LNCaP clone FGC (cell line): ENCODE measurements around the gene FYN.

ENCODE experiments used
- DNase-seq: peaks from one replicate; pipeline ENCODE4 v3.0.0-alpha.2; 2011; ENCODE audit warnings: low read depth
- H3K4me3 ChIP-seq: 2 replicates; pipeline ENCODE4 v1.5.1; 2011; ENCODE audit warnings: mild to moderate bottlenecking, low read depth, low read length, control low read depth
- TF ChIP-seq, protein P1 (sequence below): IDR thresholded peaks from 2 replicates; pipeline ENCODE4 v1.5.1; 2012; ENCODE audit warnings: mild to moderate bottlenecking; ENCODE audit not compliant: control insufficient read depth, insufficient read depth; ENCODE audit errors: extremely low read depth

Gene FYN

DNA sequence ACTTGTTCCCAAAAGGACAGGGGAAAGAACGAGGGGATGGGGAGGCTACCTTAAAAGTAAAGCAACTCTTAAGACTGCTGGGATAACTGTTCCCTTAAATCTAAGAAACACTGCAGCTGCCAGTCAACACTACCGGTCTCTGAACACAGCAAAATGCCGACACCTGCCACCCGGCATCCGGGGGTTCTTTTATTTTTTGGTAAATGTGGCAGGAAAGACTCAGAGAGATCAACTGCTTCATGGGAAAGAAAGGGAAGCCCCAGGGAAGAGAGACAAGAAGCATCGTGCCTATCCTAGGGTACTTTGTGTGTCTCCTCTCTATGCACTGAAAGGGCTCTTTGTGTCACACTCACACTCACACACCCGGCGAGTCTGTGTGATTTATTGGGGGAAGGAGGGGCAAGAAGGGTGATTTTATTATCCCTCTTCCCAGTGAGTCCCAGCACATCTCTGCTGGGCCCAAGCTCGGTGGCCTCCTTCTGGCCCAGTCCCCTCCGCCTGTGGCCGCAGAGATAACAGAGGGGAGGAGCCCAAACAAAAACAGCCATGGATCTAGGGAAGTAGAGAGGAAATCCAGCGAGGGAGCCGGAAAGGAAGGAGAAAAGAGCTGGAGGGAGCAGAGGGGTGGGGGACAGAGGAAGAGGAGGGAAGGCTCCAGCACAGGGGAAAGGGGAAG is 1.4 kb downstream of the FYN start:
- no peak for DNase-seq
- TF ChIP-seq, protein P1, sequence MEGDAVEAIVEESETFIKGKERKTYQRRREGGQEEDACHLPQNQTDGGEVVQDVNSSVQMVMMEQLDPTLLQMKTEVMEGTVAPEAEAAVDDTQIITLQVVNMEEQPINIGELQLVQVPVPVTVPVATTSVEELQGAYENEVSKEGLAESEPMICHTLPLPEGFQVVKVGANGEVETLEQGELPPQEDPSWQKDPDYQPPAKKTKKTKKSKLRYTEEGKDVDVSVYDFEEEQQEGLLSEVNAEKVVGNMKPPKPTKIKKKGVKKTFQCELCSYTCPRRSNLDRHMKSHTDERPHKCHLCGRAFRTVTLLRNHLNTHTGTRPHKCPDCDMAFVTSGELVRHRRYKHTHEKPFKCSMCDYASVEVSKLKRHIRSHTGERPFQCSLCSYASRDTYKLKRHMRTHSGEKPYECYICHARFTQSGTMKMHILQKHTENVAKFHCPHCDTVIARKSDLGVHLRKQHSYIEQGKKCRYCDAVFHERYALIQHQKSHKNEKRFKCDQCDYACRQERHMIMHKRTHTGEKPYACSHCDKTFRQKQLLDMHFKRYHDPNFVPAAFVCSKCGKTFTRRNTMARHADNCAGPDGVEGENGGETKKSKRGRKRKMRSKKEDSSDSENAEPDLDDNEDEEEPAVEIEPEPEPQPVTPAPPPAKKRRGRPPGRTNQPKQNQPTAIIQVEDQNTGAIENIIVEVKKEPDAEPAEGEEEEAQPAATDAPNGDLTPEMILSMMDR = no peak
- no peak overlapping the region for H3K4me3 ChIP-seq

DNA sequence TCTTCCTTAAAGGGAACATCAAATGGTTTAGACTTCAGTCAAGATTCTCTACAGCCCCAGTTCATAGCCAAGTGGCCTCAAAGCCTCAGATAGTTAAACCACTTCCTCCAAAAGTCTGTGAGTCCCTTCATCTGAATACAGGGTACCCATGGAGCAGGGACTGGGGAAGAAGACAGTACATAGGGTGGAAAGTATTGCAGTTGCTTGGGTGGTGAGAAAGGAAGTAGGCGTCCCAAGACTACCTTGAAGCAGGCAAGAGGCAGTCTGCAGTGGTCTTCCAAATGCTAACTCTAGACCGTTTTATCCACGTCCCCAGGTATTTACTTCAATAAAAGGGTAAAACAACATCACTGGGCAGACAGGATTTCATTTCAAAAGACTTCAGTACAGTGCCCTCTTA is 2.0 kb downstream of the FYN start:
- TF ChIP-seq, protein P1 = no peak
- H3K4me3 ChIP-seq = no peak overlapping the region
- DNase-seq = no peak

DNA sequence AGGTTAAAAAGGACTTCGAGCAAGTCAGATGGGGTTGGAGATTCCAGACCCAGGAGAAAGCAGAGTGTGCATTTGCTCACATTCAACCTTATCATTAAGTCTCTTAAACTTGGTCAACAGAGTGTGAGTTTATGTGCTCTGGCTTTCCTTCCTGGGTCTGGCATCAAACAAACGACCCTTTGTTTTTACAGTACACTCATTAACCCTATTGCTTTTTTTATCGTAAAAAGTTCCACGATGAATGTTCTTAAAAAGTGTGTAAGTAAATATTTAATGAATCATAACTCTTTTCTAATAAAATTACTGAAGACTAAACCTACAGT is 2.5 kb downstream of the FYN start:
- DNase-seq = no peak
- H3K4me3 ChIP-seq = no peak overlapping the region
- TF ChIP-seq, protein P1 = no peak

DNA sequence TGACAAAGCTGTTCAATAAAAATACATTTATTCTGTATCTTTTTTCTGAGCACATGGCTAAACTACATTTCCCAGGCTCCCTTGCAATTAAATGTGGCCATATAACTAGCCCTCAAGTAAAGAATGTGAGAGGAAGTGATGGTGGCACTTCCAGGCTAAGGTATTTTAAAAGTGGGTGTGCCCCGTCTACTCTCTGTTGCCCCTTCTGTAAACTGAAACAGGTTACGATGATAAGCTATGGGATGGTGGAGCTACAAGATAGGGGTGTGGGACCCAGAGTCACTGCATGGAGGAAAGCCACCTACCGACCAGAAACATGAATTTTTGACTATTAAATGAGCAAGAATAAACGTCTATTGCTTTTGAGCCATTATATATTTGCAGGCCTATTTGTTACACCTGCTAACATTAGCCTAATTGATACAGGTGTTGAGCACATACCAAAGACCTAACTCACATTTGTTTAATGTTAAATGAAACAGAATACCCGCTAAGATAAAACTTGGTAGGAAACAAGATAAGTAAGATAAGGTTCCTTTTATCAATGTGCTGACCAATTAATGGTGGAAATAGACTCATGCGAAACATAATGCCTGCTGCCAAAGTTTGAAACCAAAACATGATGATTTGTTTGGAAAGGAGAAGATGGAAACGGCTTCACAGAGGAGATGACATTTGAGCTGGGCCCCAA is 3.1 kb downstream of the FYN start:
- H3K4me3 ChIP-seq = no peak overlapping the region
- TF ChIP-seq, protein P1 = 0 out of 2 replicates have a peak, but pooled peaks have one; percentile 3
- no peak for DNase-seq

- TF ChIP-seq, protein P1 = no peak
- no peak overlapping the region for H3K4me3 ChIP-seq
- DNase-seq = no peak
These were observed 6.4 kb downstream of the FYN start for GRCh38 chr6:111866857-111867256.

DNA sequence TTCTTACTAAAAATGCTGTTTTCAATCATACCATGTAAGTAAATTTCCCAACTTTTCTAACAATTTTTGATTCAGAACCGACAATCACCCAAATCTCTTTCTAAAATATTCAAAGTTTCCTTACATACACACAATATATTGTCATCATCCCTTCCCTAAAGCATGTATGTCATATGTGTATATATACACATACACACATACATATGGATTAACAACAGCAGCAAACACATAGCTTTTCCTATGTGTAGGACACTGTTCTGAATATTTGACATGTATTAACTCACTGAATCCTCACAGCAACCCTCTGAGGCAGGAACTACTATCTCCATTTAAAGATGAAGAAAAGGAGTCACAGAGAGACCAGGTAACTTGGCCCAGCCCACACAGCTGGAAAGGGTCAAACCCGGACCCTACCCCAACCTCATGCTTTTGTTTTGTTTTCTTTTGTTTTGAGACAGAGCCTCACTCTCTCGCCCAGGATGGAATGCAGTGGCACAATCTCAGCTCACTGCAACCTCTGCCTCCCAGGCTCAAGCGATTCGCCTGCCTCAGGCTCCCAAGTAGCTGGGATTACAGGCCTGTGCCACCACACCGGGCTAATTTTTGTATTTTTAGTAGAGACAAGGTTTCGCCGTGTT is 7.2 kb downstream of the FYN start:
- no peak for DNase-seq
- no peak overlapping the region for H3K4me3 ChIP-seq
- TF ChIP-seq, protein P1 = no peak

GRCh38 chr6:111865049-111865585 is 8.1 kb downstream of the FYN start:
- DNase-seq = peak; percentile 79
- H3K4me3 ChIP-seq = no peak overlapping the region
- TF ChIP-seq, protein P1 = no peak
